Measurements from ENCODE around the gene KRTAP4-5. TPM values are rescaled to one million over a fixed set of nuclear protein-coding genes. Genes with fewer than 3 reads are reported as not detected.
"Not testable (repeated sequence)": the region's sequence is repeated elsewhere in the genome, so short reads cannot be mapped to it uniquely, and the experiment has no call there.

Gene KRTAP4-5
- total and polyA plus RNA-seq, 8 donors: not detected

- FAIRE-seq (no peak), ATAC-seq (no peak), DNase-seq (no peak)
- Histone ChIP-seq H3K27me3 (no peaks in the 10 kb centered on the region), H3K9me3 (no peaks in the 10 kb centered on the region), H3K4me3 (no peak overlapping the region), H3K4me1 (no peaks in the 10 kb centered on the region), H3K27ac (no peak overlapping the region), H3K36me3 (no peaks in the 10 kb centered on the region)
- 84 to 85% methylated on average over 2 of the region's 2 CpGs for WGBS, 2 donors
- intact Hi-C loops (cut with DNase I): no loop called here
- no peak for TF ChIP-seq CTCF (IDR thresholded peaks at IDR 0.05)
These were observed 2.0 kb downstream of the KRTAP4-5 start for GRCh38 chr17:41147531-41148204.

- ATAC-seq (no peak), DNase-seq (no peak), FAIRE-seq (no peak)
- 62 to 75% methylated on average over 2 of the region's 2 CpGs for WGBS, 2 donors
- Histone ChIP-seq H3K27ac (no peak overlapping the region), H3K4me3 (no peak overlapping the region), H3K9me3 (no peaks in the 10 kb centered on the region), H3K4me1 (no peaks in the 10 kb centered on the region), H3K27me3 (no peaks in the 10 kb centered on the region), H3K36me3 (no peaks in the 10 kb centered on the region)
- no peak for TF ChIP-seq CTCF (IDR thresholded peaks at IDR 0.05)
- intact Hi-C loops (cut with DNase I): no loop called here
These were observed 4.4 kb downstream of the KRTAP4-5 start for GRCh38 chr17:41145261-41145660.

GRCh38 chr17:41144846-41145245 is 4.8 kb downstream of the KRTAP4-5 start:
- intact Hi-C loops (cut with DNase I): no loop called here
- Histone ChIP-seq H3K4me1 (no peaks in the 10 kb centered on the region), H3K9me3 (no peaks in the 10 kb centered on the region), H3K27me3 (no peaks in the 10 kb centered on the region), H3K36me3 (no peaks in the 10 kb centered on the region), H3K4me3 (no peak overlapping the region), H3K27ac (no peak overlapping the region)
- ATAC-seq (no peak), FAIRE-seq (no peak), DNase-seq (no peak)
- WGBS, 2 donors: 81 to 85% methylated on average over 1 of the region's 1 CpG
- TF ChIP-seq CTCF (IDR thresholded peaks at IDR 0.05): no peak

GRCh38 chr17:41141361-41141760 is 8.3 kb downstream of the KRTAP4-5 start:
- no peak for FAIRE-seq
- Histone ChIP-seq H3K27me3 (no peaks in the 10 kb centered on the region), H3K4me3 (no peak overlapping the region), H3K9me3 (no peaks in the 10 kb centered on the region), H3K36me3 (no peaks in the 10 kb centered on the region), H3K27ac (no peak overlapping the region), H3K4me1 (no peaks in the 10 kb centered on the region)
- ATAC-seq: no peak
- no peak for DNase-seq
- no peak for TF ChIP-seq CTCF (IDR thresholded peaks at IDR 0.05)
- intact Hi-C loops (cut with DNase I): no loop called here

DNA sequence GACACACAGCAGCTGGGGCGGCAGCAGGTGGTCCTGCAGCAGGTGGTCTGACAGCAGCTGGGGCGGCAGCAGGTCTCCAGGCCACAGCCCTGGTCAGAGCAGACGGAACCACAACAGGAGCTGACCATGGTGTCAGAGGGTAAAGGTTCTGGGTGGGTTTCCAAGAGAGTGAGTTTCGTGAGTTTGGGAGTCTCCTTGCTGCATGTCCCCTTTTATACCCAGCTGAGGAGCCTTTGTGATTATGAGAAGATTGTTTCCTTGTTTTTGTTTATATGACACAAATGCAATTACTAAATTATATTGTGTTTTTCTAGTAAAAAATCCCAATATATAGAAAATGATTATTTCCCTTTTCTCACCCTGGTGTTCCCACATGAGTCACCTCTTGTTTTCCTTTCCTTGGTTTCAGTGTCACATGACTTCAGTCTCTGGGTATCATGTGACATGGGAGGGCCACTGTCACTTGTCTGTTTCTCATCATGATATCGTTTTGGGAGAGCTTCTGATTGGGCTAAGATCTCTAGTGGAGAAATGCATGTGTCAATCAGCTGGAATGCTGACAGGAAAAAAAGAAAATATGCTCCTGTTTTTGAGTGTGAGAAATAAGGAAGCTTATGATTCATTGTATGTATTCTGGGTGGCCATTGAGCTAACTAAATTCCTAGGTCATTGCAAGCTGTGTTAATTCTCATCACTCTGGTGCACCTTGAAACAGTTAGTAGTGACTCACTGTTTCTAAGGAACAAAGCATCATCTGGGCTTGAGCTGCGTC is 9.1 kb downstream of the KRTAP4-5 start, which contains the start of gene KRTAP4-6:
Gene KRTAP4-6, minus strand, starts transcription at position 185 of the 772 bp plus-strand sequence. Its CDS starts 57 bp downstream, at position 128.
- no peaks in the 10 kb centered on the region for H3K9me3 ChIP-seq
- no peaks in the 10 kb centered on the region for H3K36me3 ChIP-seq
- no peaks in the 10 kb centered on the region for H3K27me3 ChIP-seq
- H3K4me3 ChIP-seq: no peak within 1 kb of the TSS
- 64 to 79% methylated on average over 6 of the region's 6 CpGs for WGBS, 2 donors
- intact Hi-C loops (cut with DNase I): no loop called here
- TF ChIP-seq CTCF (IDR thresholded peaks at IDR 0.05): no peak
- no peaks in the 10 kb centered on the region for H3K4me1 ChIP-seq
- no peak for FAIRE-seq
- H3K27ac ChIP-seq: no peak within 1 kb of the TSS
- no peak for ATAC-seq
- no peak for DNase-seq

GRCh38 chr17:41139865-41140264 is 9.8 kb downstream of the KRTAP4-5 start:
- WGBS, 2 donors: 69 to 73% methylated on average over 12 of the region's 12 CpGs
- intact Hi-C loops (cut with DNase I); H3K27ac ChIP-seq; H3K9me3 ChIP-seq; ATAC-seq; H3K27me3 ChIP-seq; FAIRE-seq; H3K36me3 ChIP-seq; H3K4me1 ChIP-seq; H3K4me3 ChIP-seq: not testable (repeated sequence)
- peak in 1 of 6 donors; percentile 64 for DNase-seq

Data from pancreas (tissue), 10 donors.